Type B pancreatic cell (in vitro differentiated cells): ENCODE results near the gene SLC25A33. TPM values are rescaled to one million over a fixed set of nuclear protein-coding genes. Genes with fewer than 3 reads are reported as not detected.

Experiments used
- DNase-seq: peaks from one replicate; pipeline ENCODE4 v3.0.0; 2021; ENCODE audit warnings: mixed read lengths; ENCODE audit not compliant: unreplicated experiment; ENCODE audit errors: extremely low spot score
- H3K27ac Mint-ChIP-seq: 2 replicates; pipeline ENCODE4 v1.8.0; 2021; ENCODE audit warnings: mild to moderate bottlenecking, mixed read lengths
- H3K27me3 Mint-ChIP-seq: 2 replicates; pipeline ENCODE4 v1.8.0; 2021; ENCODE audit warnings: mixed read lengths
- H3K36me3 Mint-ChIP-seq: 2 replicates; pipeline ENCODE4 v1.8.0; 2021; ENCODE audit warnings: mixed read lengths
- H3K4me1 Mint-ChIP-seq: one replicate; pipeline ENCODE4 v1.8.0; 2021; ENCODE audit warnings: mixed read lengths; ENCODE audit not compliant: unreplicated experiment
- H3K4me3 Mint-ChIP-seq: 2 replicates; pipeline ENCODE4 v1.8.0; 2021; ENCODE audit warnings: mild to moderate bottlenecking, mixed read lengths
- H3K9me3 Mint-ChIP-seq: 2 replicates; pipeline ENCODE4 v1.8.0; 2021; ENCODE audit warnings: mixed read lengths
- CTCF ChIP-seq: fragments of 200-600 bp; sonication (generic); conservative IDR thresholded peaks from 2 replicates; pipeline ENCODE4 v1.5.0; 2021; ENCODE audit warnings: antibody characterized with exemption, mild to moderate bottlenecking
- total RNA-seq: library from RNA; stranded (reverse); gene quantifications from 2 replicates; pipeline ENCODE4 v1.2.1, GENCODE V29; 2021; ENCODE audit warnings: low replicate concordance

SLC25A33 gene
- total RNA-seq, 1 donor from 2014 or later: 7.6 TPM

- peak; percentile 66 for DNase-seq
- Mint-ChIP-seq H3K4me1 (no peaks in the 10 kb centered on the region), H3K36me3 (no peaks in the 10 kb centered on the region), H3K27ac (no peak overlapping the region), H3K4me3 (no peak overlapping the region), H3K27me3 (no peaks in the 10 kb centered on the region), H3K9me3 (no peaks in the 10 kb centered on the region)
- TF ChIP-seq CTCF: no peak
Observed at GRCh38 chr1:9603307-9603706, 64.0 kb downstream of the SLC25A33 start.

- Mint-ChIP-seq H3K4me3 (no peak overlapping the region), H3K27me3 (no peaks in the 10 kb centered on the region), H3K4me1 (no peaks in the 10 kb centered on the region), H3K36me3 (no peaks in the 10 kb centered on the region), H3K27ac (no peak overlapping the region), H3K9me3 (no peaks in the 10 kb centered on the region)
- no peak for TF ChIP-seq CTCF
- no peak for DNase-seq
Observed at GRCh38 chr1:9603766-9604753, 64.8 kb downstream of the SLC25A33 start.

- no peaks in the 10 kb centered on the region for H3K4me1 Mint-ChIP-seq
- TF ChIP-seq CTCF: no peak
- H3K9me3 Mint-ChIP-seq: no peaks in the 10 kb centered on the region
- H3K36me3 Mint-ChIP-seq: no peaks in the 10 kb centered on the region
- H3K4me3 Mint-ChIP-seq: no peak overlapping the region
- no peak overlapping the region for H3K27ac Mint-ChIP-seq
- no peaks in the 10 kb centered on the region for H3K27me3 Mint-ChIP-seq
- DNase-seq: no peak
Observed at GRCh38 chr1:9604836-9605235, 65.6 kb downstream of the SLC25A33 start.

GRCh38 chr1:9605946-9606455 lies 66.7 kb downstream of the SLC25A33 start:
- H3K27ac Mint-ChIP-seq: no peak overlapping the region
- DNase-seq: no peak
- H3K36me3 Mint-ChIP-seq: no peaks in the 10 kb centered on the region
- TF ChIP-seq CTCF: no peak
- no peaks in the 10 kb centered on the region for H3K27me3 Mint-ChIP-seq
- no peaks in the 10 kb centered on the region for H3K4me1 Mint-ChIP-seq
- no peak overlapping the region for H3K4me3 Mint-ChIP-seq
- no peaks in the 10 kb centered on the region for H3K9me3 Mint-ChIP-seq

GRCh38 chr1:9606458-9606857 lies 67.2 kb downstream of the SLC25A33 start:
- TF ChIP-seq CTCF: no peak
- Mint-ChIP-seq H3K4me1 (no peaks in the 10 kb centered on the region), H3K36me3 (no peaks in the 10 kb centered on the region), H3K9me3 (no peaks in the 10 kb centered on the region), H3K4me3 (no peak overlapping the region), H3K27ac (no peak overlapping the region), H3K27me3 (no peaks in the 10 kb centered on the region)
- no peak for DNase-seq
